Right renal cortex interstitium (tissue), 3 donors: Measurements from ENCODE around the gene POLK. TPM values are rescaled to one million over a fixed set of nuclear protein-coding genes. Genes with fewer than 3 reads are reported as not detected.
"Not testable (repeated sequence)": the region's sequence is repeated elsewhere in the genome, so short reads cannot be mapped to it uniquely, and the experiment has no call there.

ENCODE experiments used
- DNase-seq, 3 donors: peaks; one replicate each; pipeline ENCODE4 v3.0.0-alpha.2; 2013; ENCODE audit warnings: low read depth in 3 of 3, low spot score in 2 of 3
- polyA plus RNA-seq, 3 donors: library from polyadenylated mRNA; unstranded; fragments of 120-200 nt; gene quantifications; one replicate each; pipeline ENCODE4 v1.2.1, GENCODE V29; 2013; ENCODE audit not compliant: insufficient read length in 3 of 3

POLK gene
- polyA plus RNA-seq, 3 donors = 26.6 to 30.8 (median 29.8) TPM

DNA sequence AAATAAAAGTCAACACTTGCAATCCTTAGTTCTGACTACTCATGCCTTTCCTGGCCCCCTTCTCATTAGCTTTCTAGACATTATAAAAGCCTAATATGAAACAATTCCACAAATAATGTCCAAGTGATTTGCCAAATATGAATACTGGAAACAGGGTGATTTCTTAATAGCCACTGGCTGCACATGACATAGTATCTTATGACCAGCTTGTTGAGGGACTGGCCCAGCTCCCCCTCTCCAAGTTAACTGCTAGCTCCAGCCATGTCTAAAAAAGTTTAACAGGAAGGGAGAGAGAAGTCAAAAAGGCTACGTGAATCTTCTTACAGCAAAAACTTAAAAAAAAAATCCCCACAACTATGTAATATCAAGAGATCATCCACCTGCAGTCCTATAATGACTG, 1.7 kb upstream of the POLK start:
- DNase-seq = peak in 1 of 3 donors; percentile 17

- peak in 2 of 3 donors; percentile 5 to 35 for DNase-seq
Measured at GRCh38 chr5:75510417-75510835, 1.3 kb upstream of the POLK start.

DNA sequence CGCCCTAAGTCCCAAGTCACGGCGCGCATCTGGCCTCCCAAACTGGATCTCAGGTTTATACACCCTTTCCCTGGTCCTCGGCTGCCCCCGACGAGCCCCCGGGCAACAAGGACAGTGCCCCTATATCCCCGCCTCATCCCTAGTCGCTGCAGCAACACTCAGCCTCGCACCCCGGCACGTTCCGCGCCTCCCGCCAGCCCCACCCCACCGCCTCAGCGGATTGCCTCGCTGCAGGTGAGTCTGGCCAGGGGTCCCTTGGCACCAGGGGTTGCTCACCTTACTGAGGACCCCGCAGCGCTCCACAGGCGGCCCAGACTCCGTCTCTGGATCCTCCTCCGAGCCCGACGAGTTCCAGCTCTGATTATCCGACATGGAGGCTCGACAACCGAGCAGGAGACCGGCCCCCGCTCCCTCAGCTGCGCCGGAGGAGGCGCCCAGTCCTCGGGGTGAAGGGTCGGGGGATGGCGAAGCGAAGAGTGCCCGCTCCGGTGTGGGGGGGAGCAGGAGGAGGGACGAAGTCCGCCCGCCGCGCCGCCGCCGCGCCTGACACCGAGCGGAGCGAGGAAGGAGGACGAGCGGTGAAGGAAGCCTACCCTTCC, 756 bp upstream of the POLK start:
- peak in 2 of 3 donors; percentile 23 to 26 for DNase-seq

- no peak for DNase-seq
Measured at GRCh38 chr5:75512383-75513074, 838 bp downstream of the POLK start.

DNA sequence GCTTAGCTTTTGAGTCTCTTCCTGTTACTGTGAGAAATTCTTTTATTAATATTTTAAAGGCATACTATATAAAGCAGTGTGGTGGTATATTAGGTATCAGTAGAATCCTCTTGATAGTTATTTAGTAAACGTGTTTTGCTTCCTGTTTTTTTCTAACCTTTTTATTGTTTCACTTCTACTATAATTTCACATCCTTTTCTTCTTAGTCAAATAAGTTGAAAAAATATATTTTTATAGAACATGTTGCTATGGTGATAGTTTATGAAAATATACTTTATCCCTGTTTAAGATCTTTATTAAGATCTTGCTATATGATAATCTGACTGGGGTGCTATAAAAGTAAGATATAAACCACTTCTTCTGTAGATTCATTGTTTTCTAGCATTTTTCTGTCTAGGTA, 2.1 kb downstream of the POLK start:
- DNase-seq = no peak

GRCh38 chr5:75514323-75514722, 2.6 kb downstream of the POLK start:
- DNase-seq = no peak

DNA sequence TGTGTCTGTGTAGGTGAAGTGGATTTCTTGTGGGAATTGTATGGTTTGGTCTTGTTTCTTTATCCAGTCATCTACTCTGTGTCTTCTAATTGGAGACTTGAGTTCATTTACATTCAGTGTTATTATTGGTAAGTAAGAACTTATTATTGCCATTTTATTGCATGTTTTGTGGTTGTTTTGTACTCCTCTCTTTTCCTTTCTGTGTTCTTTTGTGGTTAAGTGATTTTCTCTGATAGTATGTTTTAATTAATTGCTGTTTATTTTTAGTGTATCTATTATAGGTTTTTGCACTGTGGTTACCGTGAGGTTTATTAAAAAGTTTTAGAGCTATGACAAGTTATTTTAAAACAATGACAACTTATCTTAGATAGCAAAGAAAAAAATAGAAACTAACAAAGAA, 8.1 kb downstream of the POLK start:
- no peak for DNase-seq

DNA sequence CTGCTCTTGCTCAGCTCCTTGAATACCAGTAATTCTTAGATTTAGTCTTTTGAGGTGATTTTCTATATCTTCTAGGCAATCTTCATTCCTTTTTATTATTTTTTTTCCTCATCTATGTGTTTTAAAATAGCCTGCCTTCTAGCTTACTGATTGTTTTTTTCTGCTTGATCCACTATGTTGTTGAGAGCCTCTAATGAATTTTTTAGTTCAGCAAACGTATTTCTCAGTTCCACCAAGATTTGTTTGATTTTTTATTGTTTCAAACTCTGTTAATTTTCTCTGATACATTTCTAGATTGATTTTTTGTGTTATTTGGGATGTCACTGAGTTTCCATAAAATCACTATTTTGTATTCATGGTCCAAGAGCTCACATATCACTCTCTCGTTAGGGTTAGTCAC, 9.5 kb downstream of the POLK start:
- DNase-seq = no peak

DNA sequence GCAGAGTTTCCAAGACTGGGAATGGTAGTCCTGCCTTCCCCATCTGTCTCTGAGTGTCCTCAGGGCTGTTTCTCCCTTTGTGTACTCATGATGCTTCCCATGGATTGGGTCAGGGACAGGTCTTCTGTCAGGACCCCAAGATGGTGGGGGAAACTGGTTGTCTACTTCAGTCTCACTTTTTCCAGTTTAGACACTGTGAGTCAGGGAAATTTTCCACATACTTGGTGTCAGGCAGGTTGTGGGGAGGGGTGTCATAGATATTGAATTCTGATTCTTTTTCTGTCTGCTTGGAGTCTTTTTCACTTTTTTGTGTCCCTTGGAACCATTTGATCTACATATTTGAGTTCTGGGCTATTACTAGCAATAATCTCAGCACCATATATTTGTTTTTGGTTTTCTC, 10.3 kb downstream of the POLK start:
- DNase-seq = no peak

DNA sequence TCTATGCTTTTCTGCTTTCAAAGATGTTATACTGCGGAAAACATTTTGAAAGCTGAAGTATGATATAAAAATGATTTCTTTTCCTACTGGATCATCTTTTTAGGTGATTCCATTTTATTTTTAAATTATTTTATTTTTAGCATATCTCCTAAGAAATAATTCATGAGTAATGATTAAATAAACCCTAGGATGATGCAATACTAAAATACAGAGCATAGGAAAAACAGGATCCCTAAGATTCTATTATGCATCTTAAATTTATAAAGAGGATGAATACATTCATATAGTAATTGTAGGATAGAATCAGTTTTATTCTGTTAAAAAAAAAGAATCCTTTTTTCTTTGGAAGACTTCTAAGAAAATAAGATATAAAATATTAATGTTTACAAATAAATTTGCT, 10.9 kb downstream of the POLK start:
- no peak for DNase-seq

DNA sequence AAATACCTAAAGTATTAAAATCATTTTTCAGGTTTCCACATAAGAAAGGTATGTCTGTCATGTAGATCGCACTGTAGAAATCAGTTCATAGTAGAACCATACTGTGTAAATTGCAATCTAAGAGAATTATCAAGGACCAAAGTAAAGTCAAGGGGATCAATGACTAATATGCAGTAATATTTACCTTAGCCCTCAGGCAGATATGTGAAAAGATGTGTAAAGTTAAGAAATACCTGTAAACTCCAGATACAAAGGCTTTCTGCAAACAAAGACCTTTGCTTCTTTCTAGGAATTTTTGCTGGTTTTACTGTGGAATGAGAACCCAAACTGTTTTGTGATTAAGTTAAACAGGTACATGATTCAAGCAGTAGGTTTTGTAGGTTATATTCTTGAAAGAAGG, 11.6 kb downstream of the POLK start:
- no peak for DNase-seq

DNA sequence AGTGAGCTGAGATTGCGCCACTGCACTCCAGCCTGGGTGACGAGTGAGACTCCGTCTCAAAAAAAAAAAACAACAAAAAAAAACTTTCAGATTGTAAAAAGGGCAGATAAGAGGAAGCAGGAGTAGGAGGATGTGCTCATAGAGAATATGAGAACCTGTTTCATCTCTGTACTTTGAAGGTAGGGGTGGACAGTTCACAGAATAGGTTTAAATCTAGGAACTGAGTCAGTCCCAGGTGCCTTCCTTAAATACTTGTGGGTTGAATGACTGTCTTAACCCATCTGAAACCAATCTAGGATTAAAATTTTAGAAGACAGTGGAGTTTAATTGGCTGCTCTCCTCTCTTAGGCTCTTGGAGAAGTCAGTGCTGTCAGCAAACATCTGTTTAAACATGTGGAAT, 12.4 kb downstream of the POLK start:
- DNase-seq = no peak

GRCh38 chr5:75524591-75524990, 12.9 kb downstream of the POLK start:
- no peak for DNase-seq

GRCh38 chr5:75525344-75525743, 13.7 kb downstream of the POLK start:
- DNase-seq = no peak

GRCh38 chr5:75526070-75526469, 14.4 kb downstream of the POLK start:
- no peak for DNase-seq

- DNase-seq = no peak
Measured at GRCh38 chr5:75529185-75529584, 17.5 kb downstream of the POLK start.

GRCh38 chr5:75532190-75532589, 20.5 kb downstream of the POLK start:
- DNase-seq = no peak

- not testable (repeated sequence) for DNase-seq
Measured at GRCh38 chr5:75533716-75534115, 22.0 kb downstream of the POLK start.

- DNase-seq = no peak
Measured at GRCh38 chr5:75534734-75535133, 23.0 kb downstream of the POLK start.

DNA sequence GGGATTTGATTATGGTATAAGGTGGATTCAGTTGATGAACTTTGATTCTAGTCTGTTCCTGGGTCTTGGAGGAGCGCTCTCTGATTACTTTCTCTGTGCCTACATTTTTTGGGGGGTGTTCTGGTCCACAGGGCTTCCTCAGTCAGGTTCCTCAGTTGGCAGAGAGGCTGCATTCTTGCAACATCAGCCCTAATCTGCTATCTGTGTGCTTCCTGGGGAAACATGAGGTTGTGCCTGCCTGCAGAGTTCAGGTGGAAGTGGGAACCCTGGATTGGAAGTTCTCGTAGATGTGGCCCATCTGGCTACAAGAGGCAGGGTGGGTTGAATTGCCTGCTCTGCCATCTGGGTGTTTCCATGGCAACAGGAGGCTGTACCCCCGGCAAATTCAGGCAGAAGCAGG, 24.5 kb downstream of the POLK start:
- DNase-seq = no peak

DNA sequence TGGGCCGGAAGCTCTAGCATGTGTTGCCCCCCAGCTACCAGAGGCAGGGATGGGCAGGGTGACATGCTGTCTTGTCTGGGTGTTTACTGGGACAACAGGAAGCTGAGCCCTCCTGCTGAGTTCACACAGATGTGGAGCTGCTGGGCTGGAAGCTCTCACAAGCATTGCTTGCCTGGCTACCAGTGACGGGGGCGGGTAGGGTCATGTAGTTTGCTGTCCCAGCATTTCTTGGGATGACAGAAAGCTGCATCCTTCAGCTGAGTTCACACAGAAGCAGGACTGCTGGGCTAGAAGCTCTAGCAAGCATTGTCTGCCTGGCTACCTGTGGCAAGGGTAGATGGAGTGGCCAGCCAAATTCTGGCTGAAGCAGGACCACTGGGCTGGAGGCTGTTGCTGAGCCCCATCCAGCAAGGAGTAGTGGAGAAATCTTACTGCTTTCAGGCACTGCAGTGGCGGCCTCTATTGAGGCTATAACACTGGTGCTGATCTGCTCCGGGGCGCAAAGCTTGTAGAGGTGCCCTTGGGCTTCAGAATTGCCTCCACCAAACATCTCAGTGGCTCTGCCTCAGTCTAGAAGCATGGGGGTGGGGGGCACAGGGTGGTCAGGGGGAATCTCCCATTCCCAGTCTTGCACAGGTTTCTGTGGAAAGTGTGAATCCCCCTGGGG, 25.1 kb downstream of the POLK start:
- no peak for DNase-seq

- DNase-seq = no peak
Measured at GRCh38 chr5:75538211-75538610, 26.5 kb downstream of the POLK start.
